GM21515 (cell line): Measurements from ENCODE around the gene PKN2.
"Not testable (repeated sequence)": the region's sequence is repeated elsewhere in the genome, so short reads cannot be mapped to it uniquely, and the experiment has no call there.

Experiments used
- ATAC-seq: cut with Tn5 transposase; IDR thresholded peaks from one replicate; pipeline ENCODE4 v1.9.1; 2021; ENCODE audit not compliant: unreplicated experiment

The PKN2 gene

GRCh38 chr1:88678405-88678804 lies 5.7 kb upstream of the PKN2 start:
- ATAC-seq: no peak

GRCh38 chr1:88680471-88680870 lies 3.6 kb upstream of the PKN2 start:
- no peak for ATAC-seq

GRCh38 chr1:88680911-88681622 lies 3.0 kb upstream of the PKN2 start:
- ATAC-seq: no peak

- ATAC-seq: peak; percentile 40
These were observed 597 bp downstream of the PKN2 start for GRCh38 chr1:88684482-88685258.

GRCh38 chr1:88685259-88685620 lies 1.2 kb downstream of the PKN2 start:
- no peak for ATAC-seq

GRCh38 chr1:88691540-88691939 lies 7.5 kb downstream of the PKN2 start:
- ATAC-seq: no peak

- ATAC-seq: no peak
These were observed 11.7 kb downstream of the PKN2 start for GRCh38 chr1:88695781-88696180.

GRCh38 chr1:88697503-88697902 lies 13.4 kb downstream of the PKN2 start:
- no peak for ATAC-seq

GRCh38 chr1:88698140-88698539 lies 14.1 kb downstream of the PKN2 start:
- ATAC-seq: no peak

GRCh38 chr1:88698764-88699163 lies 14.7 kb downstream of the PKN2 start:
- ATAC-seq: no peak

GRCh38 chr1:88700425-88701013 lies 16.4 kb downstream of the PKN2 start:
- ATAC-seq: no peak

- peak; percentile 77 for ATAC-seq
These were observed 17.2 kb downstream of the PKN2 start for GRCh38 chr1:88701275-88701674.

- not testable (repeated sequence) for ATAC-seq
These were observed 17.7 kb downstream of the PKN2 start for GRCh38 chr1:88701793-88702192.

GRCh38 chr1:88708011-88708410 lies 23.9 kb downstream of the PKN2 start:
- no peak for ATAC-seq

- ATAC-seq: not testable (repeated sequence)
These were observed 28.8 kb downstream of the PKN2 start for GRCh38 chr1:88712907-88713306.

- ATAC-seq: not testable (repeated sequence)
These were observed 32.5 kb downstream of the PKN2 start for GRCh38 chr1:88716571-88716970.

- ATAC-seq: no peak
These were observed 38.4 kb downstream of the PKN2 start for GRCh38 chr1:88722492-88722891.

GRCh38 chr1:88726697-88727096 lies 42.6 kb downstream of the PKN2 start:
- no peak for ATAC-seq

- ATAC-seq: no peak
These were observed 43.1 kb downstream of the PKN2 start for GRCh38 chr1:88727205-88727604.

- ATAC-seq: no peak
These were observed 45.2 kb downstream of the PKN2 start for GRCh38 chr1:88729297-88729696.

- ATAC-seq: no peak
These were observed 46.1 kb downstream of the PKN2 start for GRCh38 chr1:88730132-88730675.

GRCh38 chr1:88730995-88731394 lies 46.9 kb downstream of the PKN2 start:
- no peak for ATAC-seq
